ENCODE results near the gene GNAT1.

DNA sequence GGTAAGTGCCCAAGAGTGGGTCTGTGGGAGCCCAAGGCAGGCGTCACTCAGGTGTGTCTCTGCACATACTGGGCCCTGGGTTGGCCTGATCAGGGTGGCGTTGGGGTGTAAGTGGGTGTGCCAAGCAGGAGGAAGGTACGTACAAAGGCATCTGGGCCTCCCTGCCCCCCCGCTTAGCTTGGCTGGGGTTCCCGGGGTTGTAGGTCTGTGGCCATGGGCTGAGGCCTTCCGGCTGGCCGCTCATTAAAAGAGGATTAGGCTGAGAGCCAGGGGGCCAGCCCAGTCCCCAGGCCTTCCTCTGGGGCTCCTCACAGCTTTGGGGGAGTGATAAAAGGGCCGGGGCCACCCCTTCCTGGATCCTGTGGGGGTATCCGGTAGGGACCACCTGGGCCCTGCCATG is 23.0 kb upstream of the GNAT1 start:
- TF ChIP-seq, protein P1, sequence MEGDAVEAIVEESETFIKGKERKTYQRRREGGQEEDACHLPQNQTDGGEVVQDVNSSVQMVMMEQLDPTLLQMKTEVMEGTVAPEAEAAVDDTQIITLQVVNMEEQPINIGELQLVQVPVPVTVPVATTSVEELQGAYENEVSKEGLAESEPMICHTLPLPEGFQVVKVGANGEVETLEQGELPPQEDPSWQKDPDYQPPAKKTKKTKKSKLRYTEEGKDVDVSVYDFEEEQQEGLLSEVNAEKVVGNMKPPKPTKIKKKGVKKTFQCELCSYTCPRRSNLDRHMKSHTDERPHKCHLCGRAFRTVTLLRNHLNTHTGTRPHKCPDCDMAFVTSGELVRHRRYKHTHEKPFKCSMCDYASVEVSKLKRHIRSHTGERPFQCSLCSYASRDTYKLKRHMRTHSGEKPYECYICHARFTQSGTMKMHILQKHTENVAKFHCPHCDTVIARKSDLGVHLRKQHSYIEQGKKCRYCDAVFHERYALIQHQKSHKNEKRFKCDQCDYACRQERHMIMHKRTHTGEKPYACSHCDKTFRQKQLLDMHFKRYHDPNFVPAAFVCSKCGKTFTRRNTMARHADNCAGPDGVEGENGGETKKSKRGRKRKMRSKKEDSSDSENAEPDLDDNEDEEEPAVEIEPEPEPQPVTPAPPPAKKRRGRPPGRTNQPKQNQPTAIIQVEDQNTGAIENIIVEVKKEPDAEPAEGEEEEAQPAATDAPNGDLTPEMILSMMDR (IDR thresholded peaks at IDR 0.05): no peak
- TF ChIP-seq ZFX (IDR thresholded peaks at IDR 0.05; ENCODE audit: borderline replicate concordance): no peak

All from 22Rv1 (cell line).